HFF-Myc (cell line): ENCODE results near the gene CRY1.
A peak's percentile ranks its signal among the peaks of the same experiment; 100 is the strongest.

Experiments used
- DNase-seq: peaks from one replicate; pipeline ENCODE4 v3.0.0-alpha.2; 2011; ENCODE audit warnings: low read depth; ENCODE audit errors: extremely low read depth
- H3K4me3 ChIP-seq: replicated peaks from 2 replicates; pipeline ENCODE4 v1.5.1; 2011; ENCODE audit warnings: low read depth, mild to moderate bottlenecking, control low read depth, low read length
- TF ChIP-seq, protein P1 (sequence below): IDR thresholded peaks from 2 replicates; pipeline ENCODE4 v1.5.1; 2012; ENCODE audit warnings: mild to moderate bottlenecking, low read depth, low read length, control low read depth; ENCODE audit errors: missing control alignments

Gene CRY1

GRCh38 chr12:107093417-107094182 lies at the start of gene CRY1:
TSS of gene CRY1 (minus strand) at chr12:107093549. CDS start at chr12:107092961, 588 bp downstream.
- TF ChIP-seq, protein P1, sequence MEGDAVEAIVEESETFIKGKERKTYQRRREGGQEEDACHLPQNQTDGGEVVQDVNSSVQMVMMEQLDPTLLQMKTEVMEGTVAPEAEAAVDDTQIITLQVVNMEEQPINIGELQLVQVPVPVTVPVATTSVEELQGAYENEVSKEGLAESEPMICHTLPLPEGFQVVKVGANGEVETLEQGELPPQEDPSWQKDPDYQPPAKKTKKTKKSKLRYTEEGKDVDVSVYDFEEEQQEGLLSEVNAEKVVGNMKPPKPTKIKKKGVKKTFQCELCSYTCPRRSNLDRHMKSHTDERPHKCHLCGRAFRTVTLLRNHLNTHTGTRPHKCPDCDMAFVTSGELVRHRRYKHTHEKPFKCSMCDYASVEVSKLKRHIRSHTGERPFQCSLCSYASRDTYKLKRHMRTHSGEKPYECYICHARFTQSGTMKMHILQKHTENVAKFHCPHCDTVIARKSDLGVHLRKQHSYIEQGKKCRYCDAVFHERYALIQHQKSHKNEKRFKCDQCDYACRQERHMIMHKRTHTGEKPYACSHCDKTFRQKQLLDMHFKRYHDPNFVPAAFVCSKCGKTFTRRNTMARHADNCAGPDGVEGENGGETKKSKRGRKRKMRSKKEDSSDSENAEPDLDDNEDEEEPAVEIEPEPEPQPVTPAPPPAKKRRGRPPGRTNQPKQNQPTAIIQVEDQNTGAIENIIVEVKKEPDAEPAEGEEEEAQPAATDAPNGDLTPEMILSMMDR: no peak
- H3K4me3 ChIP-seq: peak within 1 kb of the TSS; percentile 90
- peak; percentile 78 for DNase-seq

DNA sequence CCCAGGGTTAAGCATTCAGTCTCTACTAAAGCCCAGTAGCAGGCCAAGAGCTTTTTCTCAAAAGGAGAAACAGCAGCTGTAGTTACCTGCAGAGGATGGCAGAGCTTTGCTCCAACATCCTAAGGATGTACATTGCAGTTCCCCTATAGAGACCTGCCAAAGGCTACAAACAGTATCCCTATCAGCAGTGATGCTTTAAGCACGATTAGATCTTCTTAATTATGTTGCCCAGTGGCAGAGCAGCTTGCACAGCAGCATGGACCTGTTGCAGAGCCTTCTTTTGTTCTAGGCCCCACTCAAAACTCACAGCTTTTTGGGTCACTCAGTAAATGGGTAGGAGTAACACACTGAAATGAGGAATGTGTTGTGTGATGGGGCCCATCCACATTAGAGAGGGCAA lies 46.4 kb upstream of the CRY1 start:
- TF ChIP-seq, protein P1: no peak
- H3K4me3 ChIP-seq: no peak overlapping the region
- DNase-seq: no peak

- H3K4me3 ChIP-seq: no peak overlapping the region
- no peak for DNase-seq
- TF ChIP-seq, protein P1: no peak
Observed at GRCh38 chr12:107138990-107139389, 45.6 kb upstream of the CRY1 start.

- TF ChIP-seq, protein P1: no peak
- H3K4me3 ChIP-seq: no peak overlapping the region
- no peak for DNase-seq
Observed at GRCh38 chr12:107135177-107135576, 41.8 kb upstream of the CRY1 start.

DNA sequence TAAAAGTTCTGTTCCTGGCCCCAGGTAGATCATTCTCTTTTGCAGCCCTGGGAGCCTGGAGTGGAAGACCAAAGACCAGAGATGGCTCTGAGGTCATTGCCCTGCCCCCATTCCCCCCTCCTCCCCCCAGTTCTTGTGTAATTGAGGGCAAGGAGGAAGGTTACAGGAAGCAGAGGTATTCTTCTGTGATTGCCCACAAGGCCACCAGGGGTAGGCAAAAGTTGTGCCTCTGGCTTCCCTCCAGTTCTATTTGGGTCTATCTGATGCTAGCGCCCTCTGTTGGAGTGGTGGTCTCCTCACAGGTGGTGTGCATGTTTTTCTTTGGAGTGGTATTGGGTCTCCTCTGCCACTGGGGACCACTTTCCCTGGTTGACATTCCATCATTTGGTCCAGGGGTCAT lies 41.2 kb upstream of the CRY1 start:
- H3K4me3 ChIP-seq: no peak overlapping the region
- peak; percentile 6 for DNase-seq
- TF ChIP-seq, protein P1: peak; percentile 42

DNA sequence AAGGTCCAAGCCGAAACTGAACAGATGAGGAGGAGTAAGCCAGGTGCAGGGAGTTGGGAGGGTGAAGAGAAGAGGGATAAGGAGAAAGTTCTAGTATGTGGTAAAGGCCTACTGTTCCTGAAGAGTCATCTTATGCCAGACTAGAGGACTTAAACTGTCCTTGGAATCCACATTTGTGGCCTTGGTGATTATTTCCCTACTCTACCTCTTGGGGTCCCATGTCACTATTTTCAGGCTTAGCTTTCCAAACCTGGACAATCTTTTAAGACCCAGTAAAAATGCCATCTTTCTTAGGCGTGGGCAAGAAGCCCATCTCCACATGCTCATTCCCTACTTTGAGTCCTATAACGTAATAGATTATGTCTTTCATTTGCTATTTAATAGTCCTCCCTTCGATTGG lies 40.1 kb upstream of the CRY1 start:
- no peak for DNase-seq
- H3K4me3 ChIP-seq: no peak overlapping the region
- TF ChIP-seq, protein P1: no peak
